Measurements from ENCODE around the gene MAP2K2. TPM values are rescaled to one million over a fixed set of nuclear protein-coding genes. Genes with fewer than 3 reads are reported as not detected.
A peak's percentile ranks its signal among the peaks of the same experiment; 100 is the strongest.

Gene MAP2K2
- total RNA-seq, 1 donor from 2014 or later = 116 TPM

GRCh38 chr19:4063369-4064148, 60.4 kb downstream of the MAP2K2 start:
- FAIRE-seq = no peak
- Histone ChIP-seq H3K36me3 (ENCODE audit: control insufficient read depth, insufficient read depth, low read length) (peaks cover 9% of the 10 kb centered on the region), H3K4me3 (ENCODE audit: low read depth, low read length) (peak overlapping the region; percentile 84), H3K27me3 (ENCODE audit: control insufficient read depth, insufficient read depth, low read length) (no peaks in the 10 kb centered on the region)
- peak; percentile 9 for TF ChIP-seq CTCF (IDR thresholded peaks at IDR 0.05; ENCODE audit: insufficient read depth, low read length, severe bottlenecking)
- DNase-seq (ENCODE audit: low read depth) = no peak

- TF ChIP-seq CTCF (IDR thresholded peaks at IDR 0.05; ENCODE audit: insufficient read depth, low read length, severe bottlenecking) = no peak
- no peaks in the 10 kb centered on the region for H3K27me3 ChIP-seq (ENCODE audit: control insufficient read depth, insufficient read depth, low read length)
- DNase-seq (ENCODE audit: low read depth) (no peak), FAIRE-seq (no peak)
- peaks cover 12% of the 10 kb centered on the region for H3K36me3 ChIP-seq (ENCODE audit: control insufficient read depth, insufficient read depth, low read length)
- H3K4me3 ChIP-seq (ENCODE audit: low read depth, low read length) = peak overlapping the region; percentile 84
Observed at GRCh38 chr19:4062419-4063368, 61.2 kb downstream of the MAP2K2 start.

GRCh38 chr19:4061683-4062418, 62.1 kb downstream of the MAP2K2 start:
- no peak for TF ChIP-seq CTCF (IDR thresholded peaks at IDR 0.05; ENCODE audit: insufficient read depth, low read length, severe bottlenecking)
- no peak for FAIRE-seq
- peaks cover 15% of the 10 kb centered on the region for H3K36me3 ChIP-seq (ENCODE audit: control insufficient read depth, insufficient read depth, low read length)
- peak overlapping the region; percentile 35 for H3K4me3 ChIP-seq (ENCODE audit: low read depth, low read length)
- no peaks in the 10 kb centered on the region for H3K27me3 ChIP-seq (ENCODE audit: control insufficient read depth, insufficient read depth, low read length)
- DNase-seq (ENCODE audit: low read depth) = peak; percentile 40

GRCh38 chr19:4061178-4061682, 62.7 kb downstream of the MAP2K2 start:
- FAIRE-seq (no peak), DNase-seq (ENCODE audit: low read depth) (peak; percentile 48)
- Histone ChIP-seq H3K36me3 (ENCODE audit: control insufficient read depth, insufficient read depth, low read length) (peaks cover 15% of the 10 kb centered on the region), H3K27me3 (ENCODE audit: control insufficient read depth, insufficient read depth, low read length) (no peaks in the 10 kb centered on the region), H3K4me3 (ENCODE audit: low read depth, low read length) (peak overlapping the region; percentile 35)
- no peak for TF ChIP-seq CTCF (IDR thresholded peaks at IDR 0.05; ENCODE audit: insufficient read depth, low read length, severe bottlenecking)

GRCh38 chr19:4060621-4061177, 63.2 kb downstream of the MAP2K2 start:
- Histone ChIP-seq H3K4me3 (ENCODE audit: low read depth, low read length) (peak overlapping the region; percentile 37), H3K36me3 (ENCODE audit: control insufficient read depth, insufficient read depth, low read length) (peaks cover 18% of the 10 kb centered on the region), H3K27me3 (ENCODE audit: control insufficient read depth, insufficient read depth, low read length) (no peaks in the 10 kb centered on the region)
- TF ChIP-seq CTCF (IDR thresholded peaks at IDR 0.05; ENCODE audit: insufficient read depth, low read length, severe bottlenecking) = no peak
- FAIRE-seq (no peak), DNase-seq (ENCODE audit: low read depth) (no peak)

Data from bronchial epithelial cell (primary cell).